Measurements from ENCODE around the gene SLC29A3.

The SLC29A3 gene

DNA sequence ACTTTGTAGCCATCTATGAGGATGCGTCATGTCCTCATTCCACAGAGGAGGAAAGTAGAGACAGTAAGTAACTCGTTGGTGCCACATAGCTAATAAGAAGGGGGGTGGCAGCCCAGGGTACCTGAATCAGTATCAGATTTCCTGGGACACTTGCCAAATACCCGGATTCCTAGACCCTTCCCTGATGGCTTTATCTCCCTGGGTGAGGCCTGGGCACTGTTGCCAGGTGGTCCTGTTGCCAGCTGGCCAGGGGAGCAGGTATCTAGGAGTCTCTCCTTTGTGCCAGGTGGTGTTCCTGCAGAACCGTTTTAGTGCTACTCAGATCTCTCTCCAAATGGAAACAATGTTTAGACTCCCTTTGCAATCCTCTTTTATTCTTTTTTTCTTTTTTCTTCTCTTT lies 12.7 kb downstream of the SLC29A3 start:
- no peak for DNase-seq (ENCODE audit: low read depth, low spot score)
- ChIA-PET CTCF (interaction anchor here (0.7 to 5.2 kb wide), 4 partner anchors 12 to 28 kb away, joined by 3 to 34 read pairs (median 4); partner anchors contain the start of gene SLC29A3), POLR2A (no interaction called here)

DNA sequence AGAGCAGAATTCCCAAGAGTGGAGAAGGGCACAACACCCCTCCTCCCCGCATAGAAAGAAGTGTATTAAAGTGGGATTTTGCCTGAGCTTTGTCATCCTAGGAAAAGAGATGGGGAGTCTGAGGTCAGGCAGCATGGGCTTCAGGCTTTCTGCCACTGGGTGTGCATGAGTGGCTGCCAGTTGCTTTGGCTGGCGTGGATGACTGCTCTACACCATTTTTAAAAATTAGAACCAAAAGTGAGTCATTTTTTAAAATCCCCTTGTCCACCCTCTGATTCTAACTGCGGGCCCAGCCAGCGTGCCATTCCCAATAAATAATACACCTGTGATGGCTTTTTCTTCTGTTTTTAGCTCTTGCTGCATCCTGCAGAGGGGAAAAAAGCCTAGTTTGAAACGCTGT lies 13.4 kb downstream of the SLC29A3 start:
- ChIA-PET CTCF (interaction anchor here (1.6 to 5.2 kb wide), 3 partner anchors 12 to 28 kb away, joined by 4 to 34 read pairs (median 5); partner anchors contain the start of gene SLC29A3), POLR2A (no interaction called here)
- TF ChIP-seq, protein P1, sequence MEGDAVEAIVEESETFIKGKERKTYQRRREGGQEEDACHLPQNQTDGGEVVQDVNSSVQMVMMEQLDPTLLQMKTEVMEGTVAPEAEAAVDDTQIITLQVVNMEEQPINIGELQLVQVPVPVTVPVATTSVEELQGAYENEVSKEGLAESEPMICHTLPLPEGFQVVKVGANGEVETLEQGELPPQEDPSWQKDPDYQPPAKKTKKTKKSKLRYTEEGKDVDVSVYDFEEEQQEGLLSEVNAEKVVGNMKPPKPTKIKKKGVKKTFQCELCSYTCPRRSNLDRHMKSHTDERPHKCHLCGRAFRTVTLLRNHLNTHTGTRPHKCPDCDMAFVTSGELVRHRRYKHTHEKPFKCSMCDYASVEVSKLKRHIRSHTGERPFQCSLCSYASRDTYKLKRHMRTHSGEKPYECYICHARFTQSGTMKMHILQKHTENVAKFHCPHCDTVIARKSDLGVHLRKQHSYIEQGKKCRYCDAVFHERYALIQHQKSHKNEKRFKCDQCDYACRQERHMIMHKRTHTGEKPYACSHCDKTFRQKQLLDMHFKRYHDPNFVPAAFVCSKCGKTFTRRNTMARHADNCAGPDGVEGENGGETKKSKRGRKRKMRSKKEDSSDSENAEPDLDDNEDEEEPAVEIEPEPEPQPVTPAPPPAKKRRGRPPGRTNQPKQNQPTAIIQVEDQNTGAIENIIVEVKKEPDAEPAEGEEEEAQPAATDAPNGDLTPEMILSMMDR (IDR thresholded peaks at IDR 0.05; ENCODE audit: insufficient read depth, low read length, missing control alignments): no peak
- no peak for DNase-seq (ENCODE audit: low read depth, low spot score)
- no peak overlapping the region for H3K4me3 ChIP-seq (ENCODE audit: low read depth, low read length)

More for the DNA sequence above, 12.7 kb downstream of the SLC29A3 start:
- TF ChIP-seq, protein P1 (IDR thresholded peaks at IDR 0.05; ENCODE audit: insufficient read depth, low read length, missing control alignments): no peak
- H3K4me3 ChIP-seq (ENCODE audit: low read depth, low read length): no peak overlapping the region

DNA sequence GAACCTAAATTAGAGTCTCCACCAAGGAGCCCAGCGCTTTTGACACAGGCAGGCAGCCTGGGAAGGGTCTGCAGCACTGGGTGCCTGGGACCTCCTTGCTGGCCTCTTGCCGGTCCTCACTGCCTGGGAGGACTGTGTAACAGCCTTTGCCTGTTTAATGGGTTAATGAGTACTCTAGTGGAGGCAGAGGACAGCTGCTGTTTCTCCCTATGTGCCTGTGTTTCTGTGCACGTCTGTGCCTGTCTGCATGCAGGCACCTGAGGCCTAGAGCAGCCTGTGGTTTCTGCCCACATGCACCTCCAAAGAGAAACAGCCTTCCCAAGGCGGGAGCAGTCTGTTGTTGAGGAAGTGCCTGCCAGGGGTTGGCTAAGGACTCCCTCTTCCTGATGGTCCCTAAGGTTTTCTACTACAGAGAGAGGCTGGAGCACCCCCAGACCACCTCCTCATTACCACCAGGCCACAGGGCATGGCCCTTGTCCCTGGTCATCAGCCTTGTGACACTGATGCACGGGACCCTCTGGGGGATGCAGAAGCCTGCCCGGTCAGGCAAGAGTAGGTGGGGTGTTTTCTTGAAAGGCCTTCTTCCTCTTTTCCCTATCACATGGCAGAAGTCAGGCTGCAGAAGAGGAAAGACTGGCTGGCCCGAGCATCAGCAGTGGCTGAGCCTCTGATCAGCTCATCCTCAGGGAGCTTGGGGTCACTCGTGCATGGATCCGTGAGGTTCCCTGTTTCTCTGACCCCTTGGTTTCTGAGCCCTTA lies 14.2 kb downstream of the SLC29A3 start:
- no peak for DNase-seq (ENCODE audit: low read depth, low spot score)
- TF ChIP-seq, protein P1 (IDR thresholded peaks at IDR 0.05; ENCODE audit: insufficient read depth, low read length, missing control alignments): no peak
- H3K4me3 ChIP-seq (ENCODE audit: low read depth, low read length): no peak overlapping the region
- ChIA-PET CTCF (interaction anchor here (1.8 to 5.2 kb wide), 2 partner anchors 12 to 13 kb away, joined by 4 to 34 read pairs; partner anchors contain the start of gene SLC29A3), POLR2A (no interaction called here)

DNA sequence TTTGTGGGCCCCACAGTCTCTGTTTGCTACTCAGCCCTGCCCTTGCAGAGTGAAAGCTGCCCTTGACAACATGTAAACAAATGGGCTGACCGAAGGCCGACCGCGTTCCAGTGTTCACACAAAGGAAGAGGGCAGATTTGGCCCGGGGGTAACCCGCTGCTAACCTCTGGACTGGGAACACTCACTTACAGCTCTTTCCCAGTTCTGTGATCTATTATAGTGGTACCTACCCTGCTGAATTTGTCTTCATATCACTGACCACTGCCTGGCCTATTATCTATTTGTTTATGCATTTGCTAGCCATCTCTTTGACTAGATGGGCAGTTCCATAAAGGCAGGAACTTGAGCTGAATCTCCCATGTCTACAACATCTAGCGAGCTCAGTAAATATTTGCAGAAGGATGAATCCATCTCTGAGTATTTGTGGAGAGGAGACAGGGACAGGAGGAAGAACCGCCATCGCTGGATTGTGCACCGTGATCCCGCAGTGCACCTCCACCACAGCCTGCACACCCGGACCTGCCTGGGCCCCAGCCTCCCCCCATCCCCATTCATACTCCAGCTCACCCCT lies 15.2 kb downstream of the SLC29A3 start:
- no peak for DNase-seq (ENCODE audit: low read depth, low spot score)
- no peak overlapping the region for H3K4me3 ChIP-seq (ENCODE audit: low read depth, low read length)
- ChIA-PET POLR2A (no interaction called here), CTCF (interaction anchor here (1.2 kb wide), 1 partner anchor 9 kb away, joined by 3 read pairs; no protein-coding TSS in a partner anchor)
- TF ChIP-seq, protein P1 (IDR thresholded peaks at IDR 0.05; ENCODE audit: insufficient read depth, low read length, missing control alignments): no peak

DNA sequence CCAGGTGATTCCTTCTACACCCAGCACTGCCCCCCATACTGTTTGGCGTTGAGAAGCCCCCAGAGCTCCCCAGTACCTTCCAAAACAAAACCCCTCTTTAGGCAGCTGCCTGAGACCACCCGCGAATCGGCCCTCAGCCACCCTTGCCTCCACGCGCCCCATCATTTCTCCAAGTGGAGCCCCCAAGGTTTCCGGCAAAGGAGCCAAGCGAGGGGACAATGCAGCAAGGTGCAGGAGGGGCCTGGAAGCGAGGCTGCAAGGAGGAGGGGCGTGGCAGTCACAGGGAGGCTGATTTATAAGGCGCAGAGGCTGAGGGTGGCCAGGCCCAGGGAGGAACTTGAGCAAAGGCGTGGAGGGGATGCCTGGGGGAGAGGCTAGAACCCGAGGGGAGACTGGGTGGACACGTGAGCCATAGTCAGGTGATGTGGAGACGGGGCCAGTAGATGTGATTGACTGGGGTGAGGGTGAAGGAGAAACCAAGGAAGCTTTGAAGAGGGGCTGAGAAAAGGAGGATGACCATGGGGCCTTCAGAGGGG lies 16.2 kb downstream of the SLC29A3 start:
- H3K4me3 ChIP-seq (ENCODE audit: low read depth, low read length): no peak overlapping the region
- ChIA-PET CTCF (interaction anchor here (0.5 to 1.1 kb wide), 2 partner anchors 7 to 20 kb away, joined by 3 read pairs; no protein-coding TSS in a partner anchor), POLR2A (no interaction called here)
- no peak for DNase-seq (ENCODE audit: low read depth, low spot score)
- TF ChIP-seq, protein P1 (IDR thresholded peaks at IDR 0.05; ENCODE audit: insufficient read depth, low read length, missing control alignments): no peak

DNA sequence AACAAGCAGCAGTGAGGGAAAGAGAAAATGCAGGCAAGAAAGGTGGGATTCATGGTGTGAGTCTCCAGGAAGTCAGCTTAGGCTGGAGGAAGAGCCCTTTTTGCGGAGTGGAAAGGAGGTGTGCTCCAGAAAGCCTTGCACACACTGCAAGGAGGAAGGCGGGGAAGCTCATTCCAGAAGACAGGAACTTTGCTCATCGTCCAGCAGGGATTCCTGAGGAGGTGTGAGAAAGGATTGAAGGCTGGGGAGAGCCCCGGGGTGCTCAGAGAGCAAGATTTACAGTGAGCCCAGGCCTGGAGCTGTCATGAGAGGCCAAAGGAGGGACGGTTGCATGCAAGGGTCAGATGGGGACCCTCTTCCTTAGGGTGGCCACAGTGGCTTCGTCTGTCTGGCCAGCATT lies 17.6 kb downstream of the SLC29A3 start:
- ChIA-PET CTCF (interaction anchor here (1.2 kb wide), 1 partner anchor 22 kb away, joined by 4 read pairs; no protein-coding TSS in a partner anchor), POLR2A (no interaction called here)
- DNase-seq (ENCODE audit: low read depth, low spot score): no peak
- H3K4me3 ChIP-seq (ENCODE audit: low read depth, low read length): no peak overlapping the region
- TF ChIP-seq, protein P1 (IDR thresholded peaks at IDR 0.05; ENCODE audit: insufficient read depth, low read length, missing control alignments): no peak

Data from AG04449 (cell line).